ENCODE measurements around the gene PCDHGB2.
"Not testable (repeated sequence)": the region's sequence is repeated elsewhere in the genome, so short reads cannot be mapped to it uniquely, and the experiment has no call there.

PCDHGB2 gene

GRCh38 chr5:141398608-141399007, 38.8 kb downstream of the PCDHGB2 start:
- CTCF ChIA-PET = interaction anchor here (1.0 kb wide), 1 partner anchor 19 kb away, joined by 3 read pairs; the partner anchor contains the start of gene PCDHGB7
- POLR2A ChIA-PET = no interaction called here
- TF ChIP-seq, protein P1, sequence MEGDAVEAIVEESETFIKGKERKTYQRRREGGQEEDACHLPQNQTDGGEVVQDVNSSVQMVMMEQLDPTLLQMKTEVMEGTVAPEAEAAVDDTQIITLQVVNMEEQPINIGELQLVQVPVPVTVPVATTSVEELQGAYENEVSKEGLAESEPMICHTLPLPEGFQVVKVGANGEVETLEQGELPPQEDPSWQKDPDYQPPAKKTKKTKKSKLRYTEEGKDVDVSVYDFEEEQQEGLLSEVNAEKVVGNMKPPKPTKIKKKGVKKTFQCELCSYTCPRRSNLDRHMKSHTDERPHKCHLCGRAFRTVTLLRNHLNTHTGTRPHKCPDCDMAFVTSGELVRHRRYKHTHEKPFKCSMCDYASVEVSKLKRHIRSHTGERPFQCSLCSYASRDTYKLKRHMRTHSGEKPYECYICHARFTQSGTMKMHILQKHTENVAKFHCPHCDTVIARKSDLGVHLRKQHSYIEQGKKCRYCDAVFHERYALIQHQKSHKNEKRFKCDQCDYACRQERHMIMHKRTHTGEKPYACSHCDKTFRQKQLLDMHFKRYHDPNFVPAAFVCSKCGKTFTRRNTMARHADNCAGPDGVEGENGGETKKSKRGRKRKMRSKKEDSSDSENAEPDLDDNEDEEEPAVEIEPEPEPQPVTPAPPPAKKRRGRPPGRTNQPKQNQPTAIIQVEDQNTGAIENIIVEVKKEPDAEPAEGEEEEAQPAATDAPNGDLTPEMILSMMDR (IDR thresholded peaks at IDR 0.05; ENCODE audit: control extremely low read depth, extremely low read depth, low read depth, missing control alignments) = no peak
- no peak for DNase-seq (ENCODE audit: extremely low spot score)

DNA sequence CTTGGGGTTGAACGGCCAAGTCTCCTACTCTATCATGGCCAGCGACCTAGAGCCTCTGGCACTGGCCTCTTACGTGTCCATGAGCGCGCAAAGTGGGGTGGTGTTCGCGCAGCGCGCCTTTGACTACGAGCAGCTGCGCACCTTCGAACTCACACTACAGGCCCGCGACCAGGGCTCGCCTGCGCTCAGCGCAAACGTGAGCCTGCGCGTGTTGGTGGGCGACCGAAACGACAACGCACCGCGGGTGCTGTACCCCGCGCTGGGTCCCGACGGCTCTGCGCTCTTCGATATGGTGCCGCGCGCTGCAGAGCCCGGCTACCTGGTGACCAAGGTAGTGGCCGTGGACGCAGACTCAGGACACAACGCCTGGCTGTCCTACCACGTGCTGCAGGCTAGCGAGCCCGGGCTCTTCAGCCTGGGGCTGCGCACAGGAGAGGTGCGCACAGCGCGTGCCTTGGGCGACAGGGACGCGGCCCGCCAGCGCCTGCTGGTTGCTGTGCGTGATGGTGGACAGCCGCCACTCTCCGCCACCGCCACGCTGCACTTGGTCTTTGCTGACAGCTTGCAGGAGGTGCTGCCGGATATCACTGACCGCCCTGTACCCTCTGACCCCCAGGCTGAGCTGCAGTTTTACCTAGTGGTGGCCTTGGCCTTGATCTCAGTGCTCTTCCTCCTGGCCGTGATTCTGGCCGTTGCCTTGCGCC, 39.9 kb downstream of the PCDHGB2 start:
- TF ChIP-seq, protein P1 (IDR thresholded peaks at IDR 0.05; ENCODE audit: control extremely low read depth, extremely low read depth, low read depth, missing control alignments) = no peak
- ChIA-PET CTCF (interaction anchor here (0.9 to 1.9 kb wide), 2 partner anchors 21 to 60 kb away, joined by 3 to 6 read pairs; partner anchors contain the start of gene PCDHGA11), POLR2A (no interaction called here)
- no peak for DNase-seq (ENCODE audit: extremely low spot score)

- ChIA-PET POLR2A (no interaction called here), CTCF (interaction anchor here (1.4 to 1.5 kb wide), 3 partner anchors 15 to 165 kb away, joined by 3 to 6 read pairs (median 3); partner anchors contain the start of gene PCDHGB7)
- DNase-seq (ENCODE audit: extremely low spot score) = no peak
- TF ChIP-seq, protein P1 (IDR thresholded peaks at IDR 0.05; ENCODE audit: control extremely low read depth, extremely low read depth, low read depth, missing control alignments) = peak; percentile 15
Measured at GRCh38 chr5:141402553-141403243, 42.9 kb downstream of the PCDHGB2 start, which contains the start of gene PCDHGA9. Gene PCDHGA9, plus strand, starts transcription at chr5:141402778. Its CDS starts 175 bp downstream, at chr5:141402953.

- TF ChIP-seq, protein P1 (IDR thresholded peaks at IDR 0.05; ENCODE audit: control extremely low read depth, extremely low read depth, low read depth, missing control alignments) = no peak
- CTCF ChIA-PET = interaction anchor here (1.4 to 1.5 kb wide), 3 partner anchors 14 to 164 kb away, joined by 3 to 6 read pairs (median 3); partner anchors contain the start of gene PCDHGB7
- no peak for DNase-seq (ENCODE audit: extremely low spot score)
- POLR2A ChIA-PET = no interaction called here
Measured at GRCh38 chr5:141403387-141403786, 43.6 kb downstream of the PCDHGB2 start.

GRCh38 chr5:141407790-141408505, 48.2 kb downstream of the PCDHGB2 start, which contains the start of gene PCDHGB6:
Gene PCDHGB6, plus strand, starts transcription at chr5:141408021. Its CDS starts 182 bp downstream, at chr5:141408203.
- CTCF ChIA-PET = interaction anchor here (0.6 to 4.2 kb wide), 21 partner anchors 10 to 553 kb away, joined by 3 to 42 read pairs (median 4); partner anchors contain the start of genes PCDHGA1, PCDHGA11, PCDHGB2 and PCDHGB5
- TF ChIP-seq, protein P1 (IDR thresholded peaks at IDR 0.05; ENCODE audit: control extremely low read depth, extremely low read depth, low read depth, missing control alignments) = peak; percentile 55
- POLR2A ChIA-PET = not testable (repeated sequence)
- peak; percentile 57 for DNase-seq (ENCODE audit: extremely low spot score)

Measured in GM10248 (cell line).